Stimulated activated CD8-positive, alpha-beta memory T cell treated with anti-CD3 and anti-CD28 coated beads, Interleukin-4, amount 100 ng/mL, for 1 hour (primary cell): ENCODE measurements around the gene CSGALNACT2.

Experiments
- DNase-seq, 2 donors: peaks; one replicate each; pipeline ENCODE4 v3.0.0-alpha.2; 2020; ENCODE audit warnings: low read depth in 2 of 2, low spot score in 1 of 2

Gene CSGALNACT2

DNA sequence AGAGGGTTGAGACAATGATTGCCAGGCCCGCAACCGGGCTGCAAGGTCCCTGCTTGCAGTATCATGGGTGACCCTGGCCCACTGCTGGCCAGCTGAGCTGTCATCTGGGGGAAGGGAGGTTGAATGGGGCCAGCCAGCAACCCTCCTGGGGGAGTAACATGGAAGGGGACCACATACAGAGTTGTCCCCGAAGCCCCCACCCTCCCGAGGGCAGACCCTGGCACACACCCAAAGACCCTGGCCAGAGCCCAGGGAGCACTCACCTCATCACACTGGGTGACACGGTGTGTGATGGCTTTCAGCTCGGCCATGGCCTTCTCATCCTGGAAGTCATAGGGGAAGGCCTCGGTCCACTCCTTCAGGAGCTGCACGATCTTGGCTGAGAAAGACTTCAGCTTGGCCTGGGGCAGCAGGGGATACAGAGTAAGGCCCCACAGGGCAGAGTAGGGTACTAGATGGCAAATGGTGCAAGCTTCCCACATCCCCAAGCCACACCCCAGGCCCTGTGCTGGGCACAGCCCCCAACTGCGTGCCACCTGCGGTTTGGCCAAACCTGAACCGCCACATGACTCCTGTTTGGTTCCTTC lies 63.4 kb downstream of the CSGALNACT2 start:
- no peak for DNase-seq

DNA sequence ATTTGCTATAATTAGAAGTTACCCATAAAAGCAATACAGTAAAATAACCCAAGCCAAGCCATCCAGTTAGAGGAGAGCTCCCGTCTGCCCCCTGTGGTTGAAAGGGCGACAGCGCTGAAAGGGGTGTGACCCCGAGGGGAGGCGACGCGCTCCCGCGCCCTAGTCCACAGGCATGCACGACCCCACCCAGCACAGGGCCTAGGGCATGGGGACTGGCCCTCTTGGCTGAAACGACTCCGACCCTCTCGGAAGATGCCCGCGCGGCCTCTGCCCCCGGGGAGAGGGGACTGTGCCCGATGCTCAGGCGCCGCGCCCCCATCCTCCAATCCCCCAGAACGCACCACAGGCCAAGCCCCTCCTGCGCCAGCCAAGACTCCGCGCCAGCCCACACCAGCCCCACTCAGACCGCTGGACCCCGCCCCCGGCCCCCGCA lies 64.0 kb downstream of the CSGALNACT2 start:
- peak in 1 of 2 donors; percentile 25 for DNase-seq

DNA sequence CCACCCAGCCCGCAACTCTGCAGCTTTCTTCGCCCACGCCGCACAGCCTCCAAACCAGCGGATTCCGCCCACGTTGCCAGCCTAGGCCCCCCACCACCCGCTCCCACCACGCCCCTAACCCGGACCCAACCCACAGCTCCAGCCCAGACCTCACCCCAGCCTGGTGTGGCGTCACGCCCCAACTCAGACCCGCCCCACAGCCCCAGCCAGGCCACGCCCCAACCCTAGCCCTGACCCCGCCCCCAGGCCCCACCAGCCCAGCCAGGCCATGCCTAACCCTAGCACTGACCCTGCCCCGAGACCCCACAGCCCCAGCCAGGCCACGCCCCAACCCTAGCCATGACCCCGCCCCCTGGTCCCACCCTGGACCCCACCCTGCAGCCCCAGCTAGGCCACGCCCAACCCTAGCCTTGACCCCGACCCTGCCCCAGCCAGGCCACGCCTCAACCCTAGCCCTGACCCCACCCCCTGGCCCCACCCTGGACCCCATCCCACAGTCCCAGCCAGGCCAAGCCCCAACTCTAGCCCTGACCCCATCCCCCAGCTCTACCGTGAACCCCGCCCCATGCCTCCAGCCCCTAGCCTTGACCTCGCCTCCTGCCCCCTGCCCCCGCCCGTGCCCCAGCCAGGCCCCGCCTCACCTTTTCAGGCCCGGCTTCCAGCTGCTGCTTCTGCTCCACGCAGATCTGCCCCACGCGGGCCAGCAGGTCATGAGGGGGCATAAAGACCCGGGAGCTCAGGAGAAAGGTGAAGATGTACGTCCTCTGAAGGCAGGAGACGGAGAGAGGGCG lies 64.6 kb downstream of the CSGALNACT2 start:
- DNase-seq: no peak

DNA sequence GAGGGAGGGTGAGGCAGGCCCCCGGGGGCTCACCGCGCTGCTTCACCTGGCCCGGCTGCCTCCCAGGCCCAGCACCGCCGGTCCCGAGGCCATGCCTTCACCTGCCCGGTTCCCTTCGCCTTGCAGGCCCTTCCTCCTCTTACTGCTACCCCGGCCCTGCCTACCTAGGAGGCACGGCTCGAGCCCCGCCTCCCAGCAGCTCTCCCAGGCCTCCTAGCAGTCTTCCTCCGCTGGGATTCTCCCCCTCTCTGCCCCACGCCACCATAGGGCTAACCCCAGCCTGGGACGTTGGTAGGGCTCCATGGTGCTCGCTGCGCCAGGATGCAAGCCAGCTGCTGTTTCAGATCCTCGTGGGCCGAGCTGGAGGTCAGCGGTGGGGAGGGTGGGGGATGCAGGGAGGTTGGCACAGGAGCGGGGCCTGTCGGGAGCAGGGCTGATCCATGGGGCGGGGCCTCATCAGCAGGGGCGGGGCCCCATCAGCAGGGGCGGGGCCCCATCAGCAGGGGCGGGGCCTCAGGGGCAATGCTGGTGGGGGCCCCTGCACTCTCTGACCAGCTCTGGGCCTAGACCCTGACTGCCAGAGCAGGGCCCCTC lies 65.3 kb downstream of the CSGALNACT2 start:
- no peak for DNase-seq

DNA sequence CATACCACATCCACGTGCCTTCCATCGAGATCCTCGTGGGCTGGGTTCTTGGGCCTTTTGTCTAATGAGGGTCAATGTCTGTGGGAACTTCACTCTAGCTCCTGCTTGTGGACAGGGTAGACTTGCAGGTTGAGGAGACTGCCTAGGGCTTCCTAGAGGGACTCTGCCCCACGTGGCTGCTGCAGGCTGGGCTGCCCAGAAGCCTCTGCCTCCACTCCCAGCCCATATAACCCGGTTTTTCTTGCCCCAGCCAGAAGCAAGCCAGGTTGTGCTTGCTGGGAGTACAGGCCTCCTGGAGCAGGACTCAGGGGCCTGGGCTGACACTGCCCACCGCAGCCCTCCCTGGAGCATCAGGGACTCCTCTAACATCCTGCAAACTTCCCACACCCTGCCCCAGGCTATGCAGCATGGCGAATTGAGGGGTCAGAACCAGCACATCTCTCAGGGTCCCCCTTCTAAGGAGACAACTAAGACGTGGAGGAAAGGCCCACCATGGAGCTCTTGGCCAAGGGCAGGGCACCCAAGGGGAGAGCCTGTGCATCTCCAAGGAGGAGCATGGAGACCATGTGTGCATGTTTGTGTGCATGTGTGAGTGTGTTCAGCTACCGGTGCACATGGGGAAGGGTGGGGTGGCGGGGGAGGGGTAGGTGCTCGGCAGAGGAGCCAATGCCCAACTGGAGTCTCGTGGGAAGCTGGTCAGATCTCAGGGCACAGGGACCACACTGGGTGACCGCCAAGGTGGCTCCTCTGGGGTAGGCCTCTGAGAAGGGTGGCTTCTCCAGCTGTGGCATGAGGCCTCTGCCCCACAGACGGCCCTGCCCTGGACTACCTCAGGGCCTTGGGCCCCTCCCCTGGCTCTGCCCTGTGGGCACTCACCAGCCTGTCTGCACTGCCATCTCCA lies 66.0 kb downstream of the CSGALNACT2 start:
- DNase-seq: no peak

DNA sequence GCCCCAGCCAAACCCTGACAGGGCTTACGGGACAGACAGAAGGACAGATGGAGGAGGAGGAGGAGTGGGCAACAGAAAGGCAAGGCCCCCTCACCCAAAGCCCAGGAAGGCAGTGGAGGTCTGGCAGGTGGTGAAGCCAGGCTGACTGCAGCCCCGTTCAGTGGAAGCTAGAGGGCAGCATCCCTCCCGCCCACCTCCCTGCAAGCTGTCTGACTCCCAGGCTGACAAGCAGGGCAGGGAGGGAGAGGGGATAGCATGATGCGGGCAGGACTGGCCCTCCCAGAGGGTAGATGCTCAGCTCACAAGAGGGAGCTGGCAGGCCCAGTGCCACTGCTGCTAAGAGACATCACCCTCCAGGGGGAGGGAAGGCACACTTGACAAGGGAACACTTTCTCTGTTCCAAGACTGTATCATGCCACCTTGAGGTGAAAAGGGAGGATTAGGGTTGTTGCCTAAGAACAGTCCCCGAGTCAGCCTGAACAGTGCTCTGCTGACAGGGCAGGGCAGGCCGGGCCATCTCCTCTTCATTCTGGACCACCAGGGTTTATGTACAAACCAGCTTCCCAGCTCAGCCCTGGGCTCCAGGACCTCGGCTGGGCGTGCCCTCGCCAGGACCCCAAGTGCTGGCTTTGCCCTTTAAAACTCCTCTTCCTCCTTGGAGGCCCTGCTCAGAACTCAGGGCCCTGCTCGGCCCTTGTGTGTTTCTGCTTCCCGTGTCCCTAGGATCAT lies 66.9 kb downstream of the CSGALNACT2 start:
- DNase-seq: no peak

DNA sequence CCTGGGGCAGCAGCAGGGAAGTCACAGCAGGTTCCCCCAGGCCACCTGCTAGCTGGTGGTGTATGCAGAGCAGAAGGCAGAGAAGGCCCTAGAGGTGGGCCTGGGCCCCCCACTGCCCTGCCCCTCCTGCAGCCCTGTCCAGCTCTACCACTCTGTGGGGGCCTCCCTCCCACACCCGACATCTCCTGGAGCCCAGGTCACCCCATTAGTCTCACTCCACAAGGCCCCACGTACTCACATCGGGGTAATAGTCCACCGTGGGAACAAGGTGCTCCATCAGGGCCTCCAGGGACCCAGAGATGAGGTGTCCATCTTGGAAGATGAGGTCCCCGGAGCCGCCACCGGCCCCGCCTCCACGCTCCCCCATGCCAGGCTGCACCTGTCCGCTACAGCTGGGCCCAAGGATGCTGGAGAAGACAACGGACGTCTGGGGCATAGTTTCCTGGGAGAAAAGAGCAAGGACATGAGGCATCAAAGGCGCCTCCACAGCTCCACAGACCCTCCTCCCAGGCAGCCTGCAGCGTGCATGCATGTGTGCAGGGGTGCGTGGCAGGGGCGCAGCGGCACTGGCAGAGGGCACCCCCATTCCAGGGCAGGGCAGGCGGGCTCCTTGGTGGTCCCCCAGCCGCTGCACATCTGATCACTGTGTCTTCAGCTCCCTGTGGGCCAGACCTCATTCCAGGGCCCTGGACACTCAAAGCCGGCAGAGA lies 67.6 kb downstream of the CSGALNACT2 start:
- DNase-seq: no peak

DNA sequence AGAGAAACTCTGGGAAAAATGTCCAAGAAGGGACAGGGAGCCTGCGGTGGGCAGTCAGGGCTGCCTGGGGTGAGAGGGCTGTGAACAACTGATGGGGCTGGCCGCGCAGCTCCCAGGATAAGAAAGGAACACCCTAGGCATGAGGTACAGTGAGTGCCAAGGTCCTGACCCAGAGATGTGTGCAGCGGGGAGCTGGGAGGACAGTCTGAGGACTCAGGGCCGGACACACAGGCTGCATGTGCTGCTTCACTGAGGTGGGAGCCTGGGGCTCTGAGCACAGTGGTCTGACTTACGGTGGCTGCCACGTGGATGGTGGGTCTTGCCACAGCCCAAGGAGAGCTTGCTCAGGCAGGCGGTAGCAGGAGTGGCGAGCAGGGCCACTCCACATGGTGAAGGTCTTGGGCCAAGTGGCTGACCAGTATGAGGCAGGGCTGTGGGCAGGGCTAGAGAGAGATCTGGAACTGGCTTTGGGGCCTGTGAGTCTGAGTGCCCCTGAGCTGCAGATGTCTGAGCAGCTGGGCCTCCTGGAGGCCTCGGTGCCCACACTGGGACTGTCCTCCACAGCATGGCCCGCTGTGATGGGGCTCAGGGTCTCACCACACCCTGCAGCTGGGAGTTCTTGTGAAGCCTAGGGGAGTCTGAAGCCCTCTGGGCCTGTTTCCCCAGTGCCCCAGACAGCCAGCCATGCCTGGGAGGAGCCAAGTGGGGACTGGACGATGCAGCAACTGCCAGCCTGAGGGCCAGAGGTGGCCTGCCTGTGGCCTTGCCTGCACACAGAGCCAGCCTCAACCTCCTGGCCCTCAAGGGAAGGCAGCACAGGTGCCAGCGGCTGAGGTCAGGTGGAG lies 68.4 kb downstream of the CSGALNACT2 start:
- no peak for DNase-seq

DNA sequence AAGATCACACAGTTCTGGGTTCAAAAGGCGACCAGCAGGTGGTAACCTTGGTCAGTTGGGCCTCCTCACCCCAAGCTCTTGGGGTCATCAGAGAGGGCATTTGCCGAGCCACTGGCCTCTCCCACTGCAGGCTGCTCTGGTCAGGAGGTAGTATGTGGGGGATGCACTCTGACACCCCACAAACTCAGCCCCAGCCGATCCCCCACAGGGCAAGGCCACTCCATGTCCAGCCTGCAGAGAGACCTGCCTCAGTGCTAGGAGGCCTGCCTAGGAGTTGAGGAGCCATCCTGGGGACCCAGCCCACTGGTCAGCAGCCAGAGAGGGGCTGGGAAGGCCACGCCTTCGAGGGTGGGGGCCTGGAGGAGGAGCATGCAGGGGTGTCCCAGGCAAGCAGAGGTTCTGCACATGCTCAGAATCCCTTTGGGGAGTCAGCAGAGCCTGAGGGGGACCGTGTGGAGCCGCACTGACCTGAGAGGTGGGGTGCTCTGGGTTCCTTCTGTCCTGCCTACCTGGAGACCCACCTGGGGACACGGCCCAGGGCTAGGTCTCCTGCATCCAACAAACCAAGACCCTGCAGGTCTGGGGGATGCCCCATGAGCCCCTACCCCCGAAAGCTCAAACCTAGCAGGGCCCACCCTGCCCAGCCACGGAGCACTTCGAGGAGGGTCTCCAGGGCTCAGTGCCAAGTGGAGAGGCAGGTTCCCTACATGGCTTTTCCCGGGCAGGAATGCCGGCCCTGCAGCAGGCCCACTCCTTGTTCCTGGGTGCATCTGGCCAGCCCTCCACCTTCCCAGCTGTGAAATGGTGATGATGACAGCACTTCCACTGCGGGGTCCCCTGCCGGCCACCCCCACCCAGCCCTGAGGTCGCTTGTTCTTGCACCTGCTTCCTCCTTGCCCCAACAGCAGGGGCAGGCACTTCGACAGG lies 70.2 kb downstream of the CSGALNACT2 start:
- DNase-seq: no peak

DNA sequence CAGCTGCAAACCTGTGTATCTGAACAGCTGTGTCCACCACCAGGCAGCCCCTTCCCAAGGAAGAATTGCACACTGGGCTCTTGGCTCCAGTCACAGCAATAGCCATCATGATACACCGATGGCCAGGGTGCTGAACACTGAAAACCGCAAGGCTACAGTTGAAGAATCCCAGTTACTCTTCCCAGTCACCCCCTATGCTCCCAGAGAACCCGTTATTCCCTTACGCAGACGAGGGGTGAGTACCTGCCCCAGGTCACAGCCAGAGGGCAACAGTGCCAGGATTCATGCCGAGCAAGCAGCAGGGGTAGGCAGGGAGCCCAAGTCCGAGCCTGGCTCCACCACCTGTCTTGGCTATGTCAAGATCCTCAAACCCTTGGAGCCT lies 70.8 kb downstream of the CSGALNACT2 start:
- no peak for DNase-seq

DNA sequence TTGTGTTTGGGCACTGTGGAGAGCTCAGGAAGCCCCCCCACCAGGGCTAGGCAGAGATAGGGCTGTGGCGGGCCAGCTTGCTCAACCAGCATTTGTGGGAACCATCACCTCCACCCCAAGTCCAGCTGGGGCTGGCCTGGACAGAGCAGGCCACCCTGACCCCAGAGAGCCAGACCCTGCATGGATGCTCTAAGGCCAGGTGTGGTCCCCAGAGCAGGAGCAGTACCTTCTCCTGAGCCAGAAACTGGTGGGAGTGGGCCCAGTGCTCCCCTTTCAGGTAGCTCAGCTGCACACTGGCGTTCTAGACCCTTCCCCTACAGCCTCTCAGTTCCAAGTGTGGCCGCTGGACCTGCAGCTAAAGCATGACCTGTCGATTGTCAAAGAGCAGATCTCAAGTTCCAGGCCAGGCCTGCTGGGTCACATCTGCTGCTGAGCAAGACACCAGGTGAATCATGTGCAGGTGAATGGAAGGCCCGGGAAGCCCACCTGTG lies 71.5 kb downstream of the CSGALNACT2 start:
- no peak for DNase-seq

DNA sequence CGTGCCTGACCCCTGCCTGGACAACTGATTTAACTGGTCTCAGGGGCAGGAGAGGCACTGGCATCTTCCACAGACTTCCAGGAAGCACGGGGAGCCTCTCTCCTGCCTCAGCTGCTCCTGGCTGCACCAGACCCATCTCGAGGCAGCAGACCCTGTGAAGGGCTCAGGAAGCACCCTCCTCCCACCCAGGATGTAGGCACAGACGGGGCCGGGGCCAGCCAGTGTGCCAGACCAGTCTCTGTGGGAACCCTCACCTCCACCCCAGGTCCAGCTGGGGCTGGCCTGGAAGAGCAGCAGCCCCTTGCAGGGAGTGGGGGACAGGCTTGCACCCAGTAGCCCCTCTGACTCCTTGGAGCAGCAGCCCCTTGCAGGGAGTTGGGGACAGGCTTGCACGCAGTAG lies 72.3 kb downstream of the CSGALNACT2 start:
- no peak for DNase-seq

DNA sequence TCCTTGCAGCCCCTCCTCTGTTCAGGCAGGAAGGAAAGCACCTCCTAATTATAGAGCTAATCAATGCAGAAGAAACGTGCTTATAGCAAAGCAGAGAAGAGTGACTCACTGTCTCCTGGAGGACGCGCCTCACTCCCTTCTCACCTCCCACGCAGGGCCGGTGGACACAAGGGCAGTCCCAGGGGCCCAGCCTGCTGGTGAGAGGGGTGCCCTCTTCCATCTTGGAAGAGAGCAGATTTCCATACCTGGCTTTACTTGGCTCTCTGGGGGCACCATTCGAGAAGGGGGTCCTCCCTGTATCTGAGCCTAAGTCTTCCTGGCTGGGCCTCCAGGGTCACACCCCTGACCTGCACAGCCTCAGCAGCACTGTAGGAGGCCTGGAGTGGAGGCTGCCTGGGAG lies 72.8 kb downstream of the CSGALNACT2 start:
- DNase-seq: no peak

DNA sequence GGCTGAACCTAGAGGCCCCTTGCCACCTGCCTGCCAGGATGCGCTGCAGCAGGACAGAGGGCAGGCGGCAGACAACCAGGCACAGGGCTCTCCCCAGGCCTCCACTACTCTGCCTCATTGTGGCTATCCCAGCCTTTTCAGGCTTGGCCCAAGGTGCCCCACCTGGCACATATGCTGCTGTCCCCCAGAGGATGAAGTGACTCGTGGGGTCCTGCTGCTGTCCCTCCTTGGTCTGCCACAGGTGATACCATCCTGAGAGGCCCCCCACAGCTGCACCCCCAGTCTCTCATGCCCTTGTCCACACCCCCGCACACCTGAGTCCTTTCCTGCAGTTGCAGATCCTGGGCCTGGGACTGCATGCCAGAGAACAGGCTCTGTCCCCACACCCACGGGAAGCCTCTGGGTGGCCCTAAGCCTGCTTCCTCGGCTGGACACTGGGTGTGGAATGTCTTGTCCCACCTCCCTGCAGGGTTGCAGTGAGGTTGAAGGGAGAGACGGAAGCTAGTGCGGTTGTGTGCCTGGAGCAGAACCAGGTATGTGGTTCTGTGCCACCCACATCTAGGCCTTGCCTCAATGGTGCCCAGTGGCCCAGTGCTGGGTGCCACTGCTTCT lies 73.3 kb downstream of the CSGALNACT2 start:
- no peak for DNase-seq

DNA sequence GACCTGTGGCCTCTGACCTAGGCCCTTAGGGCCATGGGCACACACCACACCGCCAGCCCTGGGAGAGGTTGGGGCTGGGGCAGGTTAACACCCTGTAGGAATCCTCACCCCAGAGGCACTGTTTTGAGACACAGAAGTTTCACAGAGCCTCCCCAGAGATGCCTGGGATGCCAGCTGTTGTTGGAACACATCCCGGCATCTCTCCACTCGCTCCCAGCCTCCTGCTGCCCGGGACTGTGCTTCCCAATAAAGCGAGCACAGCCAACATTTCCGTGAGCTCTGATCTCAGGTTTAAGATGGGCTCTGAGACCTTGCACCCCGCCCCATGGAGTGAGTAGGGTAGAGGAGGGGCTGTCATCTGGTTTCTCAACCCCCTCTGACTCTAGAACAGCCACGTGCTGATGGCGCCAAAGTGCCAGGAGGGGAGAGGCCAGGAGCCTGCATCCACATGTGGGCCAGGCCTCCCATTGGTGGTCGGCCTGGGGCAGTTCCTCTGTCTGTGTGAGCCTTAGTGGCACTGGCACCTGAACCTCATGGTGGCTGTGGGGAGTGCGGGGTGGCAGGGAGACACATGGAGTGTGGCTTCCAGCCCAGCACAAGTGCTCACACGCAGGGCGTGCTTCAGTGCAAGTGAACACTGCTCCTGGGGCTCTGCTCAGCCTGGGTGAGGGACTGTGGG lies 73.9 kb downstream of the CSGALNACT2 start:
- DNase-seq: no peak

DNA sequence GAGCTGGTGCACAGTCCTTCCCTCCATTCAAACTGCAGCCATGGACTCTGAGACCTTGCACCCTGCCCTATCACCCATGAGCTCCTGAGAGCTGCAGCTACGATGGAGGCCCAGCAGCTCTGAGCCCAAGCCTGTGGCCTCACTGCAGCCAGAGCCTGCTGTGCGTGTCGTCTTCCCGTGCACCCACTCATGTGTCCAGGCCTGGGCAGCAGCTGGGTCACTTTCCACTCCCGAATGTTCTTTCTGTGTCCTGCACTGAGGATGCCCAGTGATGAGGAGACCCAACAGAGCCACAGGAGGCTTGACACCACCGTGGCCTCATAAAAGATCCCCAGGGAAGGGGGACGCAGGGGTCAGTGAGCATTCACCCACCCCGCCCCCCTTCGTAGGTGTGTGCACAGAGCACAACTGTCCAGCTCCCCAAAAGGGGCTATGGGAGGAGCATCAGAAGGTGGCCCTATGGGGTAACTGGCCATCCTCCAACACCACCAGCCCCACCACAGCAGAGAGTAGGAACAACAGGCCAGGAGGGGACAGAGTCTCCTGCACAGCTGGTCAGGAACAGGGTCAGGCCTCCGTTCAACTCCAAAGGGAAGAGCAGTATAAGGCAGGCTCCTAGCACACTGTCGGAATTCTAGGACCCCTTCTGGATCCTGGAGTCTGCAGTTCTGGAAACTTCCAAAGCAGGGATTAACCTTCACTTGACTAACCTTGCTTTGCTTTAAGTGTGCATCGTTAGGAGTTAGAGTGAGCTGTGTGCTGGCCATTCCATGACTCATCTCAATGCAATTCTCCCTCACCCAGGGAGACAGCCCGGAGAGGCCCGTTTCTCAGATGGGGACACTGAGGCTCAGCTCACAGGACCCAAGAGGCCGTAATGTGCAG lies 76.1 kb downstream of the CSGALNACT2 start:
- no peak for DNase-seq
